IPS-NIHi7 (cell line): Measurements from ENCODE around the gene PRKN.
"Not testable (repeated sequence)": the region's sequence is repeated elsewhere in the genome, so short reads cannot be mapped to it uniquely, and the experiment has no call there.

ENCODE experiments used
- DNase-seq: peaks from one replicate; pipeline ENCODE4 v3.0.0; 2012; ENCODE audit warnings: mixed read lengths; ENCODE audit errors: extremely low spot score

Gene PRKN

DNA sequence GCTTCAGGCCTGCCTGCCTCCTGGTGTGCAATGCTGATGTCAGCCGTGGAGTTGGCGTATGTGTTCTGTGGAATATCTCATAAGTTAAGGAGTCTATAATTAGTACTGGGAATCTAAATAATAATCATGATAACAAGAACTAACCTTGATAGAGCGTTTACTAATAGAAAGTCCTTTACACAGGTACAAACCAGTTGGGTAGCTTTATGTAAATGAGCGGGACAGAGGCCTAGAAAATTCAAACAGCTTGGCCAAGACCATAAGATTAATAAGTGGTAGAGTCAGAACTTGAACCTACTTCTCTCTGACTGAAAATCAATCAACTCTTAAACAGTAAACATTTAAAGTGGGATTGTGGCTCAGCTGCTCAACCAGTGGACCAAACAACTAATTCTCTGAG, 882.8 kb downstream of the PRKN start:
- DNase-seq, result no peak

DNA sequence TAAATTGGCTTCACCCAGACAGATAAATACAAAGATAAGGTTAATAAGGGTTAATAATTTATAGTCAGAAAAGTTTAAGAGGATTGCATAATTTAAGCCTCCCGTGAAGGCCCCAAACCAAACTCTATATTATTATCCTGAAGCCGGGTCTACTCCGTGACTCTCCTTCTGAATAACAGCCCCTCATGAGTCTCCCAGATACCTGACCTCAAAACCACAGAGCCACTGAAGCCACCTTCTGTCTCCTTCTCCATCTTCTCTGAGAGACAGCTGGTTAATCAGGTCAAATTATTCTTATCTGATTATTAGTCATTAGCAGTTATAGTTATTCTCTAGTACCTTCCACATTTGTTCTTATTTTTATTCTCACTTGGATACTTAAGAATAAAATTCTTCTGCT, 884.5 kb downstream of the PRKN start:
- no peak for DNase-seq

DNA sequence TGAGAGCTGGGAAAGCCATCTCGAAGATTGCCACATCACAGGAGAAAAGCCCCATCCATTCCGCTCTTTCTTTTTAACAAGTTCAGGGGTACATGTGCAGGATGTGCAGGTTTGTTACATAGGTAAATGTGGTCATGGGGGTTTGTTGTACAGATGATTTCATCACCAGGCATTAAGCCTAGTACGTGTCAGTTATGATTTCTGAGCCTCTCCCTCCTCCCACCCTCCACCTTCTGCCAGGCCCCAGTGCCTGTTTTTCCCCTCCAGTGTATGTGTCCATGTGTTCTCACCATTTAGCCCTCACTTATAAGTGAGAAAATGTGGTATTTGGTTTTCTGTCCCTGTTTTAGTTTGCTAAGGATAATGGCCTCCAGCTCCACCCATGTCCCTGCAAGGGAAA, 887.2 kb downstream of the PRKN start:
- DNase-seq, result no peak

DNA sequence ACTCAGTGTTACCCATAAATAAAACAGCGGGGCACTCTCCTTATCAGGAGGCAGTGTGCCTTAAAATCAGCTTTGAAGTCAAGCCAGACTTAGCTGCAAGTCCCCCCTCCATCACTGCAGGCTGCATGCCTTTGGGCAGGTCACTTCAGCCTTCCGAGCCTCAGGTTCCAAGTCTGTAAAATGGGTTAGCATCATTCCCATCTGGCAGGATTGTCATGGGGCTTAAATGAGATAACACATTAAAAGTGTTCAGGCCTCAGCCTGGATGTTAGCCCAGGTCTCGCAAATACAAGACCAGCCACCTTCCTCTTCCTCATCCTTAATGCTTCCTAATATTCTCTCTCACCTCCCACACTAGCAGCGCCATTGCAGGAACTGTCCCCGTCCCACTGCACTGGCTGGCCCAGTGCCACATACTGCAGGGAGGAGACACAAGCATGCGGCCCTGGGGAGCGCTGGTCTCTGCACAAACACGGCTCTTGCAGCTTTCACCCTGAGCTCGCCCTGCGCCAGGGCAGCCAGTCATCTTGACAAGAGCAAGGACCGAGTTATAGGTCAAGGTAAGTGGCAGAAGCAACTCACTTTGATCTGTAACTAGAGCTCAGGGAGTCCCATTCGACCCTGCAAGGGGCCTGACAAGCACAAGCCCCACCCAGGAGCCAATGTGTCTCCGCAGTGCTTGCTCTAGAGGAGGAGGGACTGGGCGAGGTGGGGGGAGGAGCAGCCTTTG, 889.1 kb downstream of the PRKN start:
- peak; percentile 69 for DNase-seq

DNA sequence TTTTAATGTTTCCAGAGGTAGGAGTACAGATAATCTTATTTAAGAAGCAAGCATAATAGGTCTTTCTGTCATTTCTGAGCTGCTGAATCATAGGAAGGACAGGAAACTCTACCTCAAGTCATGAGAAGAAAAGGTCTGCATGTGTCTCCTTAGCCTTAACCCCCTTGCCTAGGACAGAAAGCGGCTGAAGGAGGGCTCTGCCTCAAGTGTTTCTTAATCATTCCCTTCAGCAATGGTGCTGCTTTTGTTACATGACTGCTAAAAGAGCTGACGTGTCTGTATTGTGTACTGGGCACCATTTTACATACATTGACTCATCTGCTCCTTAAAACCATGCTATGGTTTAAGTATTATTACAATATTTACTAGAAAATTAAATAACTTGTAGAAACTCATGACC, 889.7 kb downstream of the PRKN start:
- DNase-seq, result no peak

DNA sequence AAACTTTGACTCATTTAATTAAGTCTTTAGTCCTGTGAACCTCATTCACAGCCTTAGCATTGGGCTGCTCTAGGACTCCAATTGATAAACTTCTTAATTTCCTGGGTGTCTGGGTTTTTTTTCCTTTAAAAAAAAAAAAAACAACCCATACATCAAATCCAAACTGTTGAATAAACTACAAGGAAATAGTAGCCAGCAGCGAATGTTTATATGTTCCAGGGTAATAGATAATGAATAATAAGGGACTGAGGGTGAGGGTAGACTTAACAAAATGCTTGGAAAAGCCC, 890.2 kb downstream of the PRKN start:
- DNase-seq, result no peak

DNA sequence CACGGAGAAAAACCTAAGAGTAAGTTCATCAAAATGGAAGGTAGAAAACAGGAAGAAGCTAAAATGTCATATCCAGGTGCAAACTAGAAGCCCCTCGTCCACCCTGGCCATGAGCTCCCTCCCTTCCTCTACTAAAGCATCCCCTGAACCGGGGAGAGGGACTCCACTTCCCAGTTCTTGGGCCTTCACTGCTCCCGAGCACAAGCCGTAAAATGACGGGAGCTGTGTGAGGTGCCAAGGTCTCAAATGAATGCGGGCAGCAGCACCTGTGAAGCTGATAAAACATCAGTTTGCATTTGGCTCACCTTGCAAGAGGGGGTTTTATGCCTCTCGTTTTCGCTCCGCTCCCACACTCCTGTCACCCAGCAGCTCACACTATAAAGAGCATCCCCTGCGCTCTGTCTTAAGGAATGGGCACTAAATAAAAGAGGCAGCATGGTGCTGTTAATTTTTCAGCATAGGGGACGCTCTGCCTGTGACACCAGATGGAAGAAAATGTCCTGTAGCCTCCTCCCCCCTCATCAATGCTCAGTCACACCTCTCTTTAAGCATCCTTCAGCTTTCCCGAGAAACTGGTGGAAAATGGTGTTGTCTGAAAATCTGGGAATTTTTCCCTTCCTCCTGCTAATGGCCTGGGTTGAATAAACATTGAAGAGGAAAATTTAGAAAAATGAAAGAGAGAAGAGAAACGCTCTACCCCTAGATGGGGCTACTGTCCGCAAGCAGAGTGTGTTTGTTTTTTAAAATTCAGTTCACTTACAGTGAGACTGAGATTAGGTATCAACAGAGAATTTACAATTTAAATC, 890.7 kb downstream of the PRKN start:
- no peak for DNase-seq

DNA sequence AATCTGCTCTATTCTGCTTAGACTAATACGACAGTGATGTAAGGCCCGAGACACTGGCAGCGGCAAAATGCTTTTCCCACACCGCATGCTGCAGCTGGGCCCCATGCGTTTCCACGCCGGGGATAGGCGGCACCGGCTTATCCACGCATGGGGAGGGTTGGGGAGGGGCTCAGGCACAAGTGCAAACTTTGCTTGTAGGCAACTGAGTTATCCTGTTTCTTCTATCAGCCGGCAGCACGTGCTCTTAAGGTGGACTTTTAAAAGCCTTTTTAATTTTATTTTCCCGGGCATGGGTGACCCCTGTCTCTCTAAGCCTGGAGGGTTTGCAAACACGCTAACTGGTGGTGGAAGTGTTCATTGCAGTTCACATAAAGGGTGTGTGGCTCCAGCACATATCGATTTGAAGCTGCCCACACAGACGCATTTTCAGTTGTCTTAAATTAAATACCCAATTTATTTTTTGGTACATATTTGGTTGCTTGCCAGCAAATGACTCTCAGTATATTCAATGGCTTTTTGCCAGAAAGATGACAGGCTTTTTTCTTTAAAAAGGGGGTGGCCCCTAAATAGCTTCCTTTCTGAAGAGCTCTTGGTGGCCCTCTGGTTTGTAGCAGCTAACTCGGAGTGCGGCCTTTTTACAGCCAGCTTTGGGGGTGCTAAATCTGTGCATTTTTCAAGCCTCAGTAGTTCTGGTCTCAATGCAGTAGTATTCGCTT, 891.9 kb downstream of the PRKN start:
- no peak for DNase-seq

DNA sequence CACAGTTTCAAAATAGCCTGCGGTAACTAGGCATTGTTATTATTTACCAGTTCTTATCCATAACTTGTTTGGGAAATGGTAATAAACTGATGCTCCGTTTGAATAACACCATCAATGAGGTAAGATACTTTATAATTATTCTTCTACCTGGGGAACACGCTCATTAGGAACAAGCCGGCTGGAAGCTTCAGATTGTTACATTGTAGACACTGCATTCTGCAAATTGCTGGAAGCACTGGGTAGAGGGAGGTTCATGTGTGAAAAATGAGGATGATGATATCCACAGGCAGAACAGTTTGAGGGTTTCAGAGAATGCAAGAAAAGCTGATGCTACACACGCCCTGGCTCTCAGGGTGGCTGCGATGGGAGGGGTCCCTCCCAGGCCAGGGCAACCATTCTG, 893.1 kb downstream of the PRKN start:
- DNase-seq, result no peak

DNA sequence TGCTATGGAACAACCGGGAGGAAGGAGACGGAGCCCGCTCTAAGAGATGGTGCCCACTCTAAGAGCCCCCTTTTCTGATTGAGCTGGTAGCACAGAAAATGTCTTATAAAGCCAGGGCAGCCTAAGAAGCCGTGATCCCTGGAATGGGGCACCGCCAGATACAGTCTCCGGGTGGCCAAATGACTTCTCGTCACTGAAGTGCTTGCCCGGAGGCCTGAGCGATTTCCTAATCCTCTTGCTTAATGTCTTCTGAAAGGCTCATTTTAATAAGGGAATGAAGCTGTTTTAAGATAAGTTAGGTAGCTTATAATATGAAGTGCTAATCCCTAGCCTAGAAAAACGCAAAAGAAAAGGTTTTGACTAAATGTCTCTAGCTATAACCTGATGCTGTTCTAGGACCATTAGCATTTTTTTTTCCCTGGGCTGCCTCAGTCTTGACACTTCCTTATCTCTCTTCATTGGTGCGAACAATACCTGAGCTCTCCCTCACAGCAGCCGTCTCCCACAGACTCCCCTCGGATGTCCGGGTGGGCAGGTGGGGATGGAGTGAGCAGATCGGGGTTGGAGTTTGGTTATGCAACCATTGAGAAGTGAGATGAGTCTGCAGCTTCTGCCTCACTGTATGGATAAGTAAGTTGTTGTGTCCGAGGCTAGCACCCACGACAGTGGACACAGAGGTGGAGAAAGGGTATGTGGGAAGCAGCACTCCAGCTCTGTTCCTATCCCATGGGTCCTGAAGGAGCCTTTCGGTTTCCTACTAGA, 894.3 kb downstream of the PRKN start:
- DNase-seq, result no peak

DNA sequence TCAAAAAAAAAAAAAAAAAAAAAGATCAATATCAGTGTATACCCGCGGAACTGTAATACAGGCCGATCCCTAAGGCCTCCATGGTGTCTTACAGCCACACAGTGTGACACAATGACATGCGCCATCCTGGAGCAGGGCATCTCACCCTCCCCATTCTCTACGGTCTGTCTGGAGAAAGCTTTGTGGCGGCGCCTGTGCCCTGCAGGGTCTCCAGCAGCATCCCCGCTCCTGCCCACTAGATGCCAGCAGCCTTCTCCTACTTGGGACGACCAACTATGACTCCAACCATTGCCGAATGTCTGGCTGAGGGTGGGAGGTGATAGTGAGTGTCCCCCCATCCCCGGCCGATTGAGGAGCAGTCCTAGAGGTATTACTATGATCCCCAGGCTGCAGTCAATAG, 894.9 kb downstream of the PRKN start:
- no peak for DNase-seq

DNA sequence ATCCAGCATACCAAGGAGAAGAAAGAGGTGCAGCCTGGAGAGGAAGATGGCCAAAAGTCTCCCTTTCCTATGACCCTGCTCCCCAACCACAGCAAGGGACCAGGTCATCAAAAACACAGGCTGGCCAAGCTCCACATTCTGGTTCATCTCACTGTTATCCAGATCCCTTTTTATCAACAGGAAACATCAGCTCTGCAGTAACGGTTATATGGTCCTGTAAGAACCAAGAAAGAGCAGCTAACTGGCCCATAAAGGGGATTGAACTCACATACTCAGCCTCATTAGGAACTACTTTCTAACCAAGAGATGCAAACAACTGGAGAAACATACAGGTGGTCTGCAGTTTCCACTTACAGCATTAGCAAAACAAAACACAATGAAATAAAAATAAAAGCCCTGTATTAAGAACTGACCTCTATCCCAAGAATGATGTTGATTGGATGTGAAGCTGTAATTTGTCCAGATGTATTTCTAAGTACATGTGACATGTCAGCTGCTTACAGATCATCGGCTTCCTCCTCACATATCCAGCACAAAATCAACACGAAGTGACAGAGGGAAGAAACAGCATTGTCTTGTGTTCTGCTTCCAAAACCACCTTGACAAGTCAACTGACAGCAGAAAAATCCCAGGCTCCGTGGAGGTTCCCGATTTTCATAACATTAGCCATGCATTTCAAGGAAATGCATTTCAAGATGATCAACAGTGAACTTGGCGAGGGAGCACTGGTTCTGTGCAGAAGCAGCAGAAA, 896.5 kb downstream of the PRKN start:
- DNase-seq, result no peak

DNA sequence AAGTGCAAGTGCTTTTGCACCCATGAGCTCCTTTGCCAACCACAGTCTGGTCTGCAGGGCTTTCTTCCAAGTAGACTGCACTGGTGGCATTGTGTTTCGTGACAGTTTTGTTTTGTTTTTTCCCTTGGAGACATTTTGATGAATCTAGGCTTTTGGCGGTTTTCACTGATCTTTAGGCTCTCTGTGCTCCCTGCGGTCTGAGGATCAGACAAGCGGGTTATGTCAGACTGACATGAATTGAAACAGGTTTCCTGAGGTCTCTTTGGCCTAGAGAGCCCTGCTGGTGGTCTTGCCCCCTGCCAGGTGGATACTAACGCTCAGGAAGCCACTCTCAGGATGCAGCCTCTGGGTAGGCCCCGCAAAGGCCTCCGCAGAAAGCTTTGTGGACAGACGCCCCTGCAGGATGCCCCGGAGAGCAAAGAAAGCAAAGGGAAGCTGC, 898.3 kb downstream of the PRKN start:
- DNase-seq, result no peak

DNA sequence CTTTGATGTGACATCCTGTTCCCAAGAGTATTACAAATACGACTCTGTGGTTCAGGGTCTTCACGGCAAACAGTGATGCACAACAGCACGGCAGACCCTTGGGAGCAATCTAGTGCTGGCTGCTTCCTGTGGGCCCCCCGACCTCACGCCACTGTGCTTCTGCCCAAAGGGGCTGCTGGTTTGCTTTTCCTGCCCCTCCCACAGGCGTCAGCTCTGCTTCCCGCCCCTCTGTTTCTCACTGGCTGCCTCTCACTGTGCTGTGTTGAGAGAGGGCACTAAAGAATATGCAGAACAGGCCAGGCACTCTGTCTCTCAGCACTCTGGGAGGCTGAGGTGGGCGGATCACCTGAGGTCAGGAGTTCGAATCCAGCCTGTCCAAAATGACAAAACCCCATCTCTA, 899.2 kb downstream of the PRKN start:
- no peak for DNase-seq

DNA sequence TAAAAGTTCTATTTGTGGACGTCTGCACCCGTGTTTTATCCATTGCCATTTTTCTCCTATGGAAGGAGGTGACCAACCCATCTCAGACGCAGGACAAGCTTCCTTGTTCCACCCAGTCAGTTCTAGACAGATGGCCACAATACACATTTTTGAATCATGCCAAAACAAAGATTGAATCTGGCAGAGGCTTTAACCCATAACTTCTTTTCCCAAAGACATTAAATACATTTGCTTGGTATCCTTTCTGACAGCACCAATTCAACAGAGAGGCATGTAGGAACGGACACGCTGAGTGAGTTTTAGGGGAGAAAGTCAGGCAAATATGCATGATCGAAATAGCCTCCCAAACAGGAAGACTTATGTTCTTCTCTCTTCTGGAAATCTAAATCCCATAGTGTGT, 901.1 kb downstream of the PRKN start:
- no peak for DNase-seq

DNA sequence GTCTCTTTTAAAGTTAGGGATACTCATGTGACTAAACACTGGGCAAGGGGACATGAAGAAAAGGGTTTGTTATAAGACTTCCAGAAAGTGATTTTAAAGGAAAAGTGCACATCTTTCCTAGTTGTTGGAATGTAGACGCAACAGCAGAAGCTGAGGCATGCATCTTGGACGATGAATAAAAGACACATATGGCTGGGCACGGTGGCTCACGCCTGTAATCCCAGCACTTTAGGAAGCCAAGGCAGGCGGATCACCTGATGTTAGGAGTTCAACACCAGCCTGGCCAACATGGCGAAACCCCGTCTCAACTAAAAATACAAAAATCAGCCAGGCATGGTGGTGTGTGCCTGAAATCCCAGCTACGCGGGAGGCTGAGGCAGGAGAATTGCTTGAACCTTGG, 905.4 kb downstream of the PRKN start:
- not testable (repeated sequence) for DNase-seq

DNA sequence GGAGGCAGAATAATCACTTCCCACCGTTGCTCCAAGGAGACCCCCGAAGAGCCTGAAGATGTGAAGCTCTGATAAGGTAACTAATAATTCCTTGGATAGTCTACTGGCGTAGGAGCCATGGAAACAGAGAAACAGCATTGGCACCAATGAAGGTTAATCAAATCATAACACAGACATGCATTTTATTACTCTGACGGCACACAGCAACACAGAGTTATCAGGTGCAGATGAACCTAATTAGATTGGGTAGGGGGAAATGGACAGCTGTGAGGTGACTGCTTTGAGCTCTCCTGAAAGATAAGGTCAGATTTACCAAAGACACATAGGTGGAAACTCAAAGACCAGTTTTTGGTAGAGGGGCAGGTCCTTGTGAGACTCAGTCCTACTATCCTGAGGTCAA, 909.7 kb downstream of the PRKN start:
- DNase-seq, result no peak

DNA sequence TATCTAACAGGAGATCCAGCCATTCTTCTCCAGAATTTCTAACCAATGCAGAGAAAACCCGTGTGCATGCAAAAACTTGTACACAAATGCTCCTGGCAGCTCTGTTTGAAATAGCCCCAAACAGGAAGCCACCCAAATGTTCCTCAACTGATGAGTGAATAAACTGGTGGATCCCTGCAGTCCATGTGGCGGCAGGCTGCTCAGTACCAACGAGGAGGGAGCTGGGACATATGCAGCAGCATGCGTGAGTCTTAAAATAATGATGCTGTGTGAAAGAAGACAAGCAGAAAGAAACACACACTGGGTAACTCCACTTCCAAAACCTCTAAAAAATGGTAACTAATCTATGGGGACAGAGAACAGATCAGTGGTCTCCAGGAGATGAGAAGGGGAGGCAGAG, 911.6 kb downstream of the PRKN start:
- no peak for DNase-seq

DNA sequence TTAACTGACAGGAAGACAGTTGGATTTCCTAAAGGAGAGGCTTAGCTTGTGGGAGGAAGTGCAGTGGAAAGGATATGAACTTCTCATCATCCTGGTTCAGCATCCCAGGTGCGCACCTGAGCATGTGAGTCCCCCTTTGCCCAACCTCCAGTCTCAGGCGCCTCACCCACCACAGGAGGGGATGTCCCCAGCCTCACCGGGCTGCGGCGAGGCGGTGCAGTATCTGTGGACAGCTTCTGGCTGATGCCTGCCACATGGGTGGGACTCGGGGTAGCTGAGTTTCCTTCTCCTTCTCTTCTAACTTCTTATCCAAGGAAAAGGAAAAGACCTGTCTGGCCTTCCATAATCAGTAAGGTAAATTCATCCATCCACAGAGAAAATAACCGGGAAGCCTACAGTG, 914.4 kb downstream of the PRKN start:
- DNase-seq, result no peak

DNA sequence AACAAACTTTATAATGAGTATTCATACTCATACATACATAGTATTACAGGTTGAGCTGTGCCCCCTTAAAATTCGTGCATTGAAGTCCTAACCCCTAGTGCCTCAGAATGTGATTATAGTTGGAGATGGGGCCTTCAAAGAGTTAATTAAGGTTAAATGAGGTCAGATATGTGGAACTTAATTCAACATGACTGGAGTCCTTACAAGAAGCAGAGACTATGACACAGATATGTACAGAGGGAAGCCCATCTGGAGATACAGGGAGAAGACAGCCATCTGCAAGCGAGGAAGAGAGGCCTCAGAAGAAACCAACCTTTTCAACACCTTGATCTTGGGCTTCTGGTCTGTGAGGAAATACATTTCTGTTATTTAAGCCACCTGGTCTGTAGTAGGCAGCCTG, 917.6 kb downstream of the PRKN start:
- DNase-seq, result no peak

DNA sequence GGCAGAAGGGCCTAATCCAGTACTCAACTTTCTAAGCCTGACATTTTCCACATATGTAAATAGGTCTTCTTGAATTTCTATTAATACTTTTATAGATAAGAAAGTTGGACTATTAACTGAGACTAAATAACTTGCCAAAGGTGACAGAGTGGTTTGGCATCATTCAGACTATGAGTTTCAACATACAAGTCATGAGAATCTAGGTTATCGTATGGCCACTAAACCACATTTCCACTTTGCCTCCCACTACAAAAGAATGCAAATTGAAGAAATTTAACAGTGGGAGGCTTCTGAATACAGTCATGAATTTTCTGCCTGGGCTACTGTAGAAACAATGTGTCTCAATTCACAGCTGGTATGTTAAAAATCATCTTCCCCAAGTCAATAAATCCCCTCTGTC, 922.7 kb downstream of the PRKN start:
- no peak for DNase-seq

DNA sequence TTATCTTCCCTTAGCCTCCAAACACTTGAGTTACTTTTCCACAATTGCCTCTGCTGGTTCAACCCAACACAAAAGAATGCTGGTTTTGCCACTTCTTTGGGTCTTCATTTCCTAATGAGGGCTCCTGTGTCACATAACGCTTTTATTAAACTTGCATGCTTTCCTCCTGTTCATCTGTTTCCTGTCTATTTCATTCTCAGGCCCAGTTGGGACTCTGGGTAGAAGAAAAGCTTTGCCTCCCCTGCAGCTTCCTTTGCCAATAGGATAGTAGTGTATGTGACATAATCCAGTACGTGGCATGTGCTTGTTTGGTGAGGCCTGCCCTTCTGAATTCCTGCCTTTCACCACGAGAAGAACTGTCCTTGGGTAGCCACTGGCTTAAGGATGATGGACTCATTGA, 924.4 kb downstream of the PRKN start:
- DNase-seq, result no peak
